NCI-H1417 (cell line): ENCODE measurements around the gene EXD2.
"Not testable (repeated sequence)": the region's sequence is repeated elsewhere in the genome, so short reads cannot be mapped to it uniquely, and the experiment has no call there.

Experiments
- DNase-seq, 3 experiments: peaks; one replicate each; lab custom pipeline; 2025; lab: John Stamatoyannopoulos, UW

EXD2 gene

DNA sequence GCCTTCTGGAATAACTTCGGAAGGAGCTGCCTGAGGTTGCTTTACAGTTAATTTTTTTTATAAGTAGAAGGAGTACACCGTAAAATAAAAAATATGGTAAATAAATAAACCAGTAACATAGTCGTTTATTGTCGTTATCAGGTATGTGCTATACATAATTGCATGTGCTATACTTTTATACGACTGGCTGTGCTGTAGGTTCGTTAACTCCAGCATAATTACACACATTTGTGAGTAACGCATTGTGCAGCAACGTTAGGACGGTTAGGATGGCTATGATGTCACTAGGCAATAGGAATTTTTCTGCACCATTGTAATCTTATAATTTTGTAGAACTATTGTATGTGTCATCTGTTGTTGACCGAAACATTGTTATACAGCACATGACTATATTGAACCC is 8.5 kb downstream of the EXD2 start:
- no peak for DNase-seq

GRCh38 chr14:69204753-69205152 is 13.5 kb downstream of the EXD2 start:
- DNase-seq: peak in 2 of 3 experiments; percentile 16 to 57

GRCh38 chr14:69207435-69208041 is 16.2 kb downstream of the EXD2 start:
- no peak for DNase-seq

- DNase-seq: peak in 2 of 3 experiments; percentile 22 to 61
These were observed 17.4 kb downstream of the EXD2 start for GRCh38 chr14:69208666-69209065.

DNA sequence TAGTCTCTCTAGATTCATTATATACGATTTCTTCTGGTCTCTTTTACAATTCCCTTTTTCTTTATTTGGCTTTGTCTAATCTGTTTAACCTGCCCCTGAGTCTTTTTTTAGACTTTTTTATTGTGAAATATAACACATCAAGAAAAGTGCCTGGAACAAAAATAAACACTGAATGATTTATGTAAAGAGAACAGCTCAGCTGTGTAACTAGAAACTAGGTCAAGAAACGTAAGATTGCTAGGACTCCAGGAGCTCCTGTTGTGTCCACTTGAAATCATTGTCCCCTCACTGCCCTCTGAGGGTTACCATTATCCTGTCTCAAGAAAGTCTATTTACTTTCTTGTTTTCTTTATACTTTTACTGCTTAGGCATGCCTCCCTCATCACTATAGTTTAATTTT is 23.1 kb downstream of the EXD2 start:
- DNase-seq: peak in 2 of 3 experiments; percentile 21 to 28

GRCh38 chr14:69217663-69218062 is 26.4 kb downstream of the EXD2 start:
- not testable (repeated sequence) for DNase-seq

DNA sequence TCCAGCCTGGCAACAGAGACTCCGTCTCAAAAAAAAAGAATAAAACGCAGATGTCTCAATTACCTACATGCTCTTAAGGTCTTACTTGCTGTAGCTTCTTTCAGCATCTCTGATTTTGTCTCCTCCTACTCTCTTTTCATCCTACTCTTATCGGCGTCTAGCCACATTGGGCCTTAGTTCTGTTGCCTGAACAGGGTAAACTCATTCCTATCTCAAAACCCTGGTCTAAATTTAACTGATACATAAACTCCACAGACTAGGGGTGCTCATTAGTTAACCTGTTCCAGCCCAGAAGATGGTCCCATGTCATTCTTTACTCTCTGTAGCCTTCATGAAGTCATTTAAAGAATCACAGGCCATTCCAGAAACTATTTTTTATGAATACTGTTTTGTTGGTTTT is 33.6 kb downstream of the EXD2 start:
- DNase-seq: no peak

- no peak for DNase-seq
These were observed 34.9 kb downstream of the EXD2 start for GRCh38 chr14:69226178-69226577.

- DNase-seq: no peak
These were observed 35.4 kb downstream of the EXD2 start for GRCh38 chr14:69226736-69227135.

- DNase-seq: no peak
These were observed 40.2 kb downstream of the EXD2 start for GRCh38 chr14:69231486-69231885.

DNA sequence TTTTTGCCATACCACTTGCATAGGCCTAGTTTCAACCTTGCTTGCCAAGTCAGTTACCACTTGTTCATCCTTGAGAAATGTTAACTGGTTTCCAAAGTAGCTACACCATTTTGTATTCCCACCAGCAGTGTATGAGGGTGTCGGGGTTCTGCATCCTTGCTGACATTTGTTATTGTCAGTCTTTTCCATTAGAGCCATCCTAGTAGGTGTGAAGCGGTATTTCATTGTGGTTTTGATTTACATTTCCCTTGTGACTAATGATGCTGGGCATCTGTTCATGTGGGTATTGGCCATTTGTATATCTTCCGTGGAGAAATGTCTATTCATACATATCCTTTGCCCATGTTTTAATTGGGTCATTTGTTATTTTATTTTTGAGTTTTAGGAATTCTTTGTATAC is 41.1 kb downstream of the EXD2 start:
- no peak for DNase-seq

DNA sequence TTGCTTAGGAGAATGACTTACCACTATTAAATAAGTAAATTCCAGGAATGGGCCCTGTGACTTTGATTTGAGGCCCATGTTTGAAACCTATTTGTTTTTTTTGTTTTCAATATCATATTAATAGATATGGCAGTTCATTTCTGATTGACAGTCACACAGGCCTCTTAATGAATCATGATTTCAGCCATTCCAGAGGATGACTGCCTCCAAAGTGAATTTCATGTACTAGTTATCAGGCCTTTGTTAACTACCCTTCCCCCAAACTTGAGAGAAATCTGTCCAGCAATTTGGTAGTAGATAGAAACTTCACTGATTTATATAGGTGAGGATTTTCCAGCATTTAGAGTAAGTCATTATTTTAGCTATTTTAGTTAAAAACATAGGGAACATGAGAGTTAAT is 42.8 kb downstream of the EXD2 start:
- no peak for DNase-seq

DNA sequence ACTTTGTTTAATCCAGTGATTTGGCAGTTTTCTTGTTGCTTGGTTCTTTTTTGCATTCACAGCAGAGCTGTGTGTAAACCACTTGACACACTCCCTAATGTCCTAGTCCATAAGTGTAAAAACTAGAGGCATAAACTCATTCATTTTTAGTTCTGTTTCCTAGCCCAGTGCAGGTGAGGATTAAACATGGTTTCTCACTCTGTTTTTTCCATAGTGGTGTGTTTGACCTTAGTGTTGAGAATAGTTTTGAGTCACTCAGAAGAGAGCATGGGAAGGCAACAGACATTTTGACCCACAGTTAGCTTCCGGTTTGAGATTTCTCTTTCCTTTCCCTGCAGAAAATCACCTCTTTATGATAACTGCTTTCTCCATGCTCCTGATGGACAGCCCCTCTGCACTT is 44.4 kb downstream of the EXD2 start:
- no peak for DNase-seq

DNA sequence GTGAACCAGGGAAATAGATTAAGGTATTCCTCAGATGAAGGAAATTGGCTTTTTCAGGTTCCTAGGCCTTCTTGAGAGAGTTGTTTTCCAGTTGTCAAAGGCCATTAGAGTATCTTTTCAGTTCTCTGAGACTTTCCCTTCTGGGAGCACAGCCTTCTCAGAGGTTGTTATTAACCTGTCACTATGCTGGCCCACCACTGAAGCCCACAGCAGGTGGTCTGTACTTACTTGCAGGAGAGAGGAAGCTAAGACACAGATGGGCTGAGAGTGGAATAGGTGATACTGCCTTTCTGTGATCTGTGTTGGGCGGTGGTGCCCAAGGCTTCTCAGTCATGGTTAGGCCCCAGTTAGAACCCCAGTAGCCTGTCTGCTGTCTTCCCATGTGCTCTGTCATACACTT is 45.8 kb downstream of the EXD2 start:
- peak in 1 of 3 experiments; percentile 24 for DNase-seq

- DNase-seq: peak in 1 of 3 experiments; percentile 68
These were observed 46.3 kb downstream of the EXD2 start for GRCh38 chr14:69237584-69237983.

GRCh38 chr14:69238883-69239282 is 47.6 kb downstream of the EXD2 start:
- no peak for DNase-seq

DNA sequence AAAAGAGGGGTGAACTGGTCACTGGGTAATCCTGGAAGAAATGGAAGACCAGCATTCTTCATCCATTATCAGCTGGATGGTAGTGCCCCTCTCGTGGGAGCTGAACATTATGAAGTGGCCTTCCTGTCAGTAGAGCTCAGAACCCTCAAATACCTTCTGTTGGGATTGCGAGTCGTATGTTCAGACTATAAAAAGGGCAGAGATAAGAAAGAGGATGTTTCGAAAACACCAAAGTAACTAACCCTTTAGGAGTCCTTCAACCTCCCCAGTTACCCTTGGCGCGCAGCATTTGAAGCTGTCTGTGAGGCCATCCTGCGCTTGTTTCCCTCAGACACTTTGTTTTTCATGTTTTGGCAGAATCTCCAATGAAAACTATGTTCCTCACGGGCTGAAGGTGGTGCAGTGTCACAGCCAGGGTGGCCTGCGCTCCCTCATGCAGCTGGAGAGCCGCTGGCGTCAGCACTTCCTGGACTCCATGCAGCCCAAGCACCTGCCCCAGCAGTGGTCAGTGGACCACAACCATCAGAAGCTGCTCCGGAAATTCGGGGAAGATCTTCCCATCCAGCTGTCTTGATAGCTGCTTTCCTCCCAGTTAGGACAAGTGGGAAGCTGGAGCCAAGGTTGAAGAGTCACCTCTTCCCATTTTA is 49.4 kb downstream of the EXD2 start:
- no peak for DNase-seq

DNA sequence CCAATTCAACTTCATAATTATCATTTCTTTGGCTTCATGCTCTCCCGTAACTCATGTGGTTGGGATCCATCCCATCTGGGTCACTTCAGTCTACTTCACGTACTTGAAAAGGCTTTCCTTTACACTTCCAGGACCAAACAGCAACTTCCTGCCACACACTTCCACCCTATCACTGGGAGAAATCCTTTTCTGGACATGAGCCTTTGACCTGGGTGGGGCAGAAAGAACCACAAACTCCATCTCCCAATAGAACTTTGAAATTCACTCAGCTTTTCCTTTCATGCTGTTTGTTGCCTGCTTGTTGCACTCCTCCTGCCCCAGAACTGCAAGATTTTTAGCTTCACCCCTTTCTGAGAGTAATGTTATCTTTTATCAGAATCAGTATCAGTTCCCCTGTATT is 50.3 kb downstream of the EXD2 start:
- no peak for DNase-seq

GRCh38 chr14:69242311-69243224 is 51.3 kb downstream of the EXD2 start:
- DNase-seq: peak; percentile 43 to 82 (median 78)

DNA sequence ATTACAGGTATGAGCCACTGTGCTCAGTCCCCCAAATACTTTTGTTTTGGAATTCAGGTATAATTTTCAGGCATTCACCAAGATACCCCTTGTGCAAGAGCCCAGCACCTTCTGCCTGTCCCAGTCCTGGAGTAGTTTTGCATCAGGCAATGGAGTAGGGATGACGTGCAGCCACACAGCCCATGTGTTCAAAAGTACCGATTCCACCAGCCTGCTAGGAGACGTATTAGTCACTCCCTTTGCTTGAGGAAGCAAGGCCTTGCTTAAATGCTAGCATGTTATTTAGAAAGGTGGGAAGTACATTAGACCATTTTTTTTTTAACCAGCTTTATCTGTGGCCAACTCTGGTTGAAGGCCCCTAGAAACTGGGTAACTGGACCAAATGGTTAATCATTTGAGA is 53.6 kb downstream of the EXD2 start:
- DNase-seq: no peak

GRCh38 chr14:69246331-69246730 is 55.0 kb downstream of the EXD2 start:
- DNase-seq: peak in 1 of 3 experiments; percentile 92

GRCh38 chr14:69247676-69248440 is 56.6 kb downstream of the EXD2 start:
- DNase-seq: no peak
